ENCODE results near the gene ARHGAP44. TPM values are rescaled to one million over a fixed set of nuclear protein-coding genes. Genes with fewer than 3 reads are reported as not detected.

ARHGAP44 gene
- total RNA-seq, 1 experiment from 2014 or later, result 7.3 TPM

GRCh38 chr17:12927541-12928425, 138.5 kb downstream of the ARHGAP44 start (continued):
- no peak for TF ChIP-seq REST (IDR thresholded peaks at IDR 0.05; ENCODE audit: low read depth)
- no peak for TF ChIP-seq ZNF274 (IDR thresholded peaks at IDR 0.05; ENCODE audit: low read depth, low read length)
- no peak for TF ChIP-seq SIN3A (IDR thresholded peaks at IDR 0.05; ENCODE audit: low read depth)
- no peak for TF ChIP-seq EZH2phosphoT487 (IDR thresholded peaks at IDR 0.05; ENCODE audit: borderline replicate concordance)
- no peak for TF ChIP-seq SP1 (IDR thresholded peaks at IDR 0.05; ENCODE audit: low read depth)
- TF ChIP-seq ZFX (IDR thresholded peaks at IDR 0.05), result no peak

- intact Hi-C loops (cut with micrococcal nuclease), result loop anchor here (2.0 kb wide), 1 partner anchor 74 kb away; no protein-coding TSS in a partner anchor
- ChIA-PET CTCF (no interaction called here), POLR2A (no interaction called here), RAD21 (ENCODE audit: low non-redundant PET in 1 of 2, low total read pairs in 2 of 2, uncharacterized antibody in 2 of 2, unreplicated experiment in 2 of 2) (no interaction called here)
- no peak for DNase-seq (ENCODE audit: low read depth, low spot score)
- H3K4me3 ChIP-seq (replicated peaks in 1 of 2; ENCODE audit: low read depth in 1 of 2, low read length in 2 of 2), result no peak overlapping the region
- no peaks in the 10 kb centered on the region for H3K9me3 ChIP-seq (ENCODE audit: control insufficient read depth in 1 of 2, insufficient read depth in 1 of 2, low read depth in 1 of 2, low read length in 2 of 2)
- no peaks in the 10 kb centered on the region for H3K36me3 ChIP-seq (ENCODE audit: control insufficient read depth in 1 of 2, insufficient read depth in 2 of 2, low read length in 2 of 2)
- H3K4me2 ChIP-seq (ENCODE audit: low read length), result no peak overlapping the region
- no peaks in the 10 kb centered on the region for H3K27me3 ChIP-seq (ENCODE audit: insufficient read depth, low read length)
- peak; percentile 86 for ATAC-seq
- no peak overlapping the region for H2AFZ ChIP-seq (ENCODE audit: low read depth, low read length, poor library complexity, severe bottlenecking)
- no peak overlapping the region for H3K27ac ChIP-seq (ENCODE audit: low read depth, low read length)
- no TSS peak for BruUV-seq (replicated peaks)
- no peak overlapping the region for H3K9ac ChIP-seq (ENCODE audit: low read length)
- peak; percentile 24 to 43 (median 36); a peak in 4 of 6 replicates for TF ChIP-seq CTCF (IDR thresholded peaks at IDR 0.05 in 2 of 3, conservative IDR thresholded peaks at IDR 0.05 in 1 of 3; ENCODE audit: borderline replicate concordance in 1 of 3, insufficient read depth in 1 of 3, low read depth in 2 of 3, low read length in 2 of 3)
- no peak for TF ChIP-seq ATF3 (IDR thresholded peaks at IDR 0.05)
- no peak for TF ChIP-seq CBX3 (IDR thresholded peaks at IDR 0.05; ENCODE audit: low read depth)
- peak; percentile 42; the same call in 1 of the 2 replicates for TF ChIP-seq RAD21 (IDR thresholded peaks at IDR 0.05; ENCODE audit: low read depth)
- no peaks in the 10 kb centered on the region for H4K20me1 ChIP-seq (ENCODE audit: insufficient read depth)
- no peaks in the 10 kb centered on the region for H3K79me2 ChIP-seq (ENCODE audit: insufficient read depth, low read length)
- H3K4me1 ChIP-seq (ENCODE audit: control insufficient read depth in 1 of 2, insufficient read depth in 2 of 2, low read length in 2 of 2), result no peaks in the 10 kb centered on the region
- no peaks in the 10 kb centered on the region for H3K9me2 ChIP-seq (ENCODE audit: insufficient read depth)
Measured at GRCh38 chr17:12928736-12929135, 139.4 kb downstream of the ARHGAP44 start.
